Ishikawa (cell line): ENCODE data around the gene ABHD4.

Experiments
- CEBPB ChIP-seq: IDR thresholded peaks from 2 replicates; pipeline ENCODE4 v1.6.1; 2012
- CREB1 ChIP-seq: IDR thresholded peaks from 2 replicates; pipeline ENCODE4 v1.6.1; 2012; ENCODE audit warnings: low read depth
- EP300 ChIP-seq: IDR thresholded peaks from 2 replicates; pipeline ENCODE4 v1.6.1; 2012; ENCODE audit warnings: borderline replicate concordance
- FOXM1 ChIP-seq: IDR thresholded peaks from 2 replicates; pipeline ENCODE4 v1.6.1; 2012; ENCODE audit warnings: low read depth, borderline replicate concordance
- RAD21 ChIP-seq: IDR thresholded peaks from 2 replicates; pipeline ENCODE4 v1.6.1; 2012; ENCODE audit warnings: low read depth
- TAF1 ChIP-seq: IDR thresholded peaks from 2 replicates; pipeline ENCODE4 v1.6.1; 2012; ENCODE audit warnings: low read depth, mild to moderate bottlenecking
- TEAD4 ChIP-seq: IDR thresholded peaks from 2 replicates; pipeline ENCODE4 v1.6.1; 2012
- YY1 ChIP-seq: IDR thresholded peaks from 2 replicates; pipeline ENCODE4 v1.6.1; 2012; ENCODE audit warnings: low read depth
- TF ChIP-seq, protein P1 (sequence below): IDR thresholded peaks from 2 replicates; pipeline ENCODE4 v1.6.1; 2012

DNA sequence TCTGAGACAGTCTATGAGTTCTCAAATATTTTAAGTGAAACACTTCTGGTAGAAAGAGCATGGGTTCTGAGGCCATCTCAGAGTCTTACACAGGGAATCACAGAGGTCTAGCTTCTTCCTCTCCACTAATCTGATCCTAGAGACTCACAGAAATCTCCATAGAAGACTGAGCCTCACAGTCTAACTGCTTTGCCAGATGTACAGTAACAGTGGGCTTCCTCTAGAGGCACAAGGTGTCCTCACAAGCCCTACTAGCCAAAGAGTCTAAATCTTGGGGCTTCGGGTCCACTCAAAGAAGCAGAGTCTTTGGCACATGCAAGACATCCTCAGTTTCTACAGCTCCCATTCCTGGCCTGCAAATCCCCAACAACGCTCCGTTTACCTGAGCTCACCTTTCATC lies 32.0 kb downstream of the ABHD4 start:
- TF ChIP-seq, protein P1, sequence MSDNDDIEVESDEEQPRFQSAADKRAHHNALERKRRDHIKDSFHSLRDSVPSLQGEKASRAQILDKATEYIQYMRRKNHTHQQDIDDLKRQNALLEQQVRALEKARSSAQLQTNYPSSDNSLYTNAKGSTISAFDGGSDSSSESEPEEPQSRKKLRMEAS = no peak
- TF ChIP-seq RAD21 = no peak
- TF ChIP-seq TEAD4 = no peak
- no peak for TF ChIP-seq CEBPB
- no peak for TF ChIP-seq CREB1
- no peak for TF ChIP-seq YY1
- TF ChIP-seq FOXM1 = no peak
- TF ChIP-seq TAF1 = no peak
- TF ChIP-seq EP300 = no peak
